ENCODE results near the gene JMJD4. TPM values are rescaled to one million over a fixed set of nuclear protein-coding genes. Genes with fewer than 3 reads are reported as not detected.

JMJD4 gene
- total RNA-seq (2011; cell fraction: chromatin; rRNA removed; ENCODE audit: low replicate concordance) = 49.8 and 198 TPM in 2 replicates
- total RNA-seq (2011; cell fraction: nucleolus; rRNA removed) = 191 and 200 TPM in 2 replicates
- total RNA-seq (2011; cell fraction: nucleoplasm; rRNA removed) = 67.6 and 91.5 TPM in 2 replicates
- total RNA-seq (2014; rRNA removed) (39.6 and 52.8 TPM in 2 replicates), total RNA-seq (2014; rRNA removed; fragmentation: Illumina TruSeq; extraction: Trizol) (19.5 and 20.3 TPM in 2 replicates), total RNA-seq (2015; rRNA removed; fragmentation: Illumina TruSeq; extraction: Trizol) (30.3 and 33.9 TPM in 2 replicates), total RNA-seq (2021) (41.7 and 42.6 TPM in 2 replicates), polyA plus RNA-seq (2011; rRNA removed) (23.4 and 29.2 TPM in 2 replicates), polyA plus RNA-seq (2014; fragmentation: Illumina TruSeq; extraction: Trizol) (22.0 and 26.6 TPM in 2 replicates), polyA plus RNA-seq (2014; fragmentation: Nextera tagmentation; extraction: Ambion mirVana) (1 to 10 TPM; 1.4 to 3.0 TPM), polyA plus RNA-seq (2014; rRNA removed) (31.7 and 34.7 TPM in 2 replicates), polyA minus RNA-seq (2011; rRNA and poly(A)+ RNA removed) (26.8 and 39.5 TPM in 2 replicates), Bru-seq, nascent RNA (percentile 91 among the genes with signal in this experiment), BruChase-seq, experiment 1, labeled RNA remaining after a 2-hour chase (percentile 65 among the genes with signal in this experiment), BruChase-seq, experiment 2, labeled RNA remaining after a 6-hour chase (percentile 61 among the genes with signal in this experiment)
- polyA plus RNA-seq (2011; cell fraction: cytosol; rRNA removed) = 30.5 and 75.3 TPM in 2 replicates
- polyA plus RNA-seq (2011; cell fraction: nucleus; rRNA removed) = 80.7 and 138 TPM in 2 replicates
- 22.6 and 23.5 TPM in 2 replicates for polyA plus RNA-seq (2012)
- polyA minus RNA-seq (2011; cell fraction: cytosol; rRNA and poly(A)+ RNA removed) = 16.2 and 28.8 TPM in 2 replicates
- 148 and 159 TPM in 2 replicates for polyA minus RNA-seq (2011; cell fraction: nucleus; rRNA and poly(A)+ RNA removed)
- long read RNA-seq, experiment 1, transcript JMJD4-205 (2 exons, 3,749 nt) = minor isoform, 10 of 194 reads
- long read RNA-seq, experiment 1, transcript JMJD4-202 (6 exons, 2,502 nt) = minor isoform, 9 of 194 reads
- long read RNA-seq, experiment 1, transcript JMJD4-201 (6 exons, 2,595 nt) = major isoform, 80 of 194 reads
- long read RNA-seq, experiment 1, partial matches to known transcripts = 43 of 194 reads
- long read RNA-seq, experiment 1, other reads (novel, unspliced or antisense) = 52 of 194 reads
- long read RNA-seq, experiment 2, transcript JMJD4-202 (6 exons, 2,502 nt) = minor isoform, 5 of 56 reads
- long read RNA-seq, experiment 2, transcript JMJD4-201 (6 exons, 2,595 nt) = major isoform, 26 of 56 reads
- long read RNA-seq, experiment 2, partial matches to known transcripts = 4 of 56 reads
- long read RNA-seq, experiment 2, other reads (novel, unspliced or antisense) = 21 of 56 reads
- long read RNA-seq, experiment 3, transcript JMJD4-202 (6 exons, 2,502 nt) = minor isoform, 6 of 66 reads
- long read RNA-seq, experiment 3, transcript JMJD4-201 (6 exons, 2,595 nt) = major isoform, 37 of 66 reads
- long read RNA-seq, experiment 3, partial matches to known transcripts = 2 of 66 reads
- long read RNA-seq, experiment 3, other reads (novel, unspliced or antisense) = 20 of 66 reads

GRCh38 chr1:227734856-227735538 is at the start of gene JMJD4, which contains the start of gene SNAP47:
TSS of gene JMJD4 (minus strand) at chr1:227735302. CDS start at chr1:227735273, 29 bp downstream.
TSS of gene SNAP47 (plus strand) at chr1:227735435. CDS start at chr1:227747737, 12,302 bp downstream.
- DNase-seq (ENCODE audit: extremely low read depth in 1 of 4, low spot score in 3 of 4) (peak; percentile 97 to 98 (median 98)), ATAC-seq (peak; percentile 93), FAIRE-seq (peak; percentile 84)
- Histone ChIP-seq H3K4me2 (ENCODE audit: insufficient read depth, low read length) (peak within 1 kb of the TSS; percentile 100), H3K9me1 (ENCODE audit: control insufficient read depth, insufficient read depth, low read length) (no peaks in the 10 kb centered on the region), H4K20me1 (replicated peaks; ENCODE audit: control insufficient read depth, insufficient read depth, low read length) (peaks cover 13% of the 10 kb centered on the region), H3K27ac (ENCODE audit: extremely low read depth, low read depth, low read length) (peak within 1 kb of the TSS; percentile 81), H3K79me2 (ENCODE audit: control insufficient read depth, insufficient read depth, low read length) (peaks cover 67% of the 10 kb centered on the region), H3K36me3 (ENCODE audit: control insufficient read depth, insufficient read depth, low read length) (peaks cover 35% of the 10 kb centered on the region; the same call in 2 of the 3 replicates), H3K4me3 (peak within 1 kb of the TSS; percentile 100), H3K9ac (ENCODE audit: insufficient read depth in 1 of 2, low read depth in 2 of 2, low read length in 2 of 2) (peak within 1 kb of the TSS; percentile 88 to 91), H2AFZ (ENCODE audit: low read depth, low read length) (peak within 1 kb of the TSS; percentile 97), H3K27me3 (ENCODE audit: control insufficient read depth in 2 of 2, insufficient read depth in 2 of 2, low read length in 2 of 2) (no peaks in the 10 kb centered on the region), H3K4me1 (replicated peaks in 1 of 2; ENCODE audit: control insufficient read depth in 2 of 2, insufficient read depth in 2 of 2, low read length in 2 of 2) (peaks cover 4 to 60% of the 10 kb centered on the region in 2 experiments; a peak in 4 of 5 replicates), H3K9me3 (replicated peaks; ENCODE audit: control insufficient read depth, insufficient read depth, low read depth, low read length) (no peaks in the 10 kb centered on the region)
- ChIA-PET POLR2A (interaction anchor here (0.6 to 1.0 kb wide), 4 partner anchors 9 to 347 kb away, joined by 3 read pairs; no protein-coding TSS in a partner anchor), CTCF (ENCODE audit: low intra/inter-chr PET ratio) (no interaction called here)
- in situ Hi-C loops (cut with MboI) = no loop called here
- intact Hi-C loops (cut with micrococcal nuclease) = no loop called here
- WGBS (ENCODE audit: insufficient coverage, low coverage, missing lambda C conversion rate) = under 1% methylated on average over 72 of the region's 83 CpGs
- no TSS peak for BruUV-seq (replicated peaks)
- peak; percentile 71; the same call in 1 of the 2 replicates for TF ChIP-seq RNF2 (IDR thresholded peaks at IDR 0.05)
- peak; percentile 48; the same call in 1 of the 2 replicates for TF ChIP-seq CHCHD3 (CRISPR knock-in tag; IDR thresholded peaks at IDR 0.05)
- peak; percentile 83 for TF ChIP-seq SAP30 (IDR thresholded peaks at IDR 0.05; ENCODE audit: borderline replicate concordance, insufficient read depth, low read depth, low read length, poor library complexity, severe bottlenecking)
- no peak for TF ChIP-seq RBM25 (IDR thresholded peaks at IDR 0.05; ENCODE audit: low read depth, low read length, severe bottlenecking)
- peak; percentile 79 for TF ChIP-seq SETDB1 (IDR thresholded peaks at IDR 0.05; ENCODE audit: low read length)
- TF ChIP-seq KAT7 (CRISPR knock-in tag; IDR thresholded peaks at IDR 0.05; ENCODE audit: borderline replicate concordance) = 0 out of 2 replicates have a peak, but pooled peaks have one; percentile 63
